ENCODE results near the gene CDC42SE2.

CDC42SE2 gene

GRCh38 chr5:131263648-131264450 lies at the start of gene CDC42SE2:
TSS of gene CDC42SE2 (plus strand) at chr5:131264053. CDS start at chr5:131359494, 95,441 bp downstream.
- Histone ChIP-seq H3K27me3 (ENCODE audit: control insufficient read depth, insufficient read depth, low read length) (no peaks in the 10 kb centered on the region), H3K27ac (ENCODE audit: low read depth, low read length) (peak within 1 kb of the TSS; percentile 92), H3K4me3 (ENCODE audit: low read depth, low read length) (peak within 1 kb of the TSS; percentile 98), H3K36me3 (ENCODE audit: control insufficient read depth, insufficient read depth, low read length) (no peaks in the 10 kb centered on the region), H3K4me1 (ENCODE audit: control insufficient read depth, insufficient read depth, low read length) (0 out of 2 replicates have a peak, but pooled peaks cover 1% of the 10 kb centered on the region), H3K9ac (ENCODE audit: low read length) (peak within 1 kb of the TSS; percentile 96), H3K9me3 (ENCODE audit: control insufficient read depth, insufficient read depth, low read depth, low read length) (no peaks in the 10 kb centered on the region)

GRCh38 chr5:131214609-131215227 lies 49.1 kb upstream of the CDC42SE2 start:
- H3K4me3 ChIP-seq (ENCODE audit: low read depth, low read length), result no peak overlapping the region
- no peaks in the 10 kb centered on the region for H3K36me3 ChIP-seq (ENCODE audit: control insufficient read depth, insufficient read depth, low read length)
- H3K4me1 ChIP-seq (ENCODE audit: control insufficient read depth, insufficient read depth, low read length), result peaks cover 3% of the 10 kb centered on the region
- no peak overlapping the region for H3K27ac ChIP-seq (ENCODE audit: low read depth, low read length)
- H3K9ac ChIP-seq (ENCODE audit: low read length), result no peak overlapping the region
- no peaks in the 10 kb centered on the region for H3K27me3 ChIP-seq (ENCODE audit: control insufficient read depth, insufficient read depth, low read length)
- H3K9me3 ChIP-seq (ENCODE audit: control insufficient read depth, insufficient read depth, low read depth, low read length), result no peaks in the 10 kb centered on the region

- no peak overlapping the region for H3K9ac ChIP-seq (ENCODE audit: low read length)
- H3K27ac ChIP-seq (ENCODE audit: low read depth, low read length), result no peak overlapping the region
- H3K27me3 ChIP-seq (ENCODE audit: control insufficient read depth, insufficient read depth, low read length), result no peaks in the 10 kb centered on the region
- no peaks in the 10 kb centered on the region for H3K4me1 ChIP-seq (ENCODE audit: control insufficient read depth, insufficient read depth, low read length)
- no peaks in the 10 kb centered on the region for H3K9me3 ChIP-seq (ENCODE audit: control insufficient read depth, insufficient read depth, low read depth, low read length)
- H3K36me3 ChIP-seq (ENCODE audit: control insufficient read depth, insufficient read depth, low read length), result no peaks in the 10 kb centered on the region
- no peak overlapping the region for H3K4me3 ChIP-seq (ENCODE audit: low read depth, low read length)
These were observed 46.1 kb upstream of the CDC42SE2 start for GRCh38 chr5:131217791-131218190.

GRCh38 chr5:131218392-131218791 lies 45.5 kb upstream of the CDC42SE2 start:
- H3K4me1 ChIP-seq (ENCODE audit: control insufficient read depth, insufficient read depth, low read length), result no peaks in the 10 kb centered on the region
- H3K27me3 ChIP-seq (ENCODE audit: control insufficient read depth, insufficient read depth, low read length), result no peaks in the 10 kb centered on the region
- H3K9ac ChIP-seq (ENCODE audit: low read length), result no peak overlapping the region
- no peak overlapping the region for H3K4me3 ChIP-seq (ENCODE audit: low read depth, low read length)
- no peaks in the 10 kb centered on the region for H3K36me3 ChIP-seq (ENCODE audit: control insufficient read depth, insufficient read depth, low read length)
- H3K27ac ChIP-seq (ENCODE audit: low read depth, low read length), result no peak overlapping the region
- H3K9me3 ChIP-seq (ENCODE audit: control insufficient read depth, insufficient read depth, low read depth, low read length), result no peaks in the 10 kb centered on the region

GRCh38 chr5:131220566-131220965 lies 43.3 kb upstream of the CDC42SE2 start:
- H3K4me3 ChIP-seq (ENCODE audit: low read depth, low read length), result no peak overlapping the region
- no peak overlapping the region for H3K27ac ChIP-seq (ENCODE audit: low read depth, low read length)
- no peaks in the 10 kb centered on the region for H3K9me3 ChIP-seq (ENCODE audit: control insufficient read depth, insufficient read depth, low read depth, low read length)
- H3K27me3 ChIP-seq (ENCODE audit: control insufficient read depth, insufficient read depth, low read length), result no peaks in the 10 kb centered on the region
- no peaks in the 10 kb centered on the region for H3K4me1 ChIP-seq (ENCODE audit: control insufficient read depth, insufficient read depth, low read length)
- H3K36me3 ChIP-seq (ENCODE audit: control insufficient read depth, insufficient read depth, low read length), result no peaks in the 10 kb centered on the region
- no peak overlapping the region for H3K9ac ChIP-seq (ENCODE audit: low read length)

- H3K4me1 ChIP-seq (ENCODE audit: control insufficient read depth, insufficient read depth, low read length), result no peaks in the 10 kb centered on the region
- no peak overlapping the region for H3K4me3 ChIP-seq (ENCODE audit: low read depth, low read length)
- no peaks in the 10 kb centered on the region for H3K36me3 ChIP-seq (ENCODE audit: control insufficient read depth, insufficient read depth, low read length)
- no peaks in the 10 kb centered on the region for H3K27me3 ChIP-seq (ENCODE audit: control insufficient read depth, insufficient read depth, low read length)
- H3K9ac ChIP-seq (ENCODE audit: low read length), result no peak overlapping the region
- no peaks in the 10 kb centered on the region for H3K9me3 ChIP-seq (ENCODE audit: control insufficient read depth, insufficient read depth, low read depth, low read length)
- H3K27ac ChIP-seq (ENCODE audit: low read depth, low read length), result no peak overlapping the region
These were observed 42.7 kb upstream of the CDC42SE2 start for GRCh38 chr5:131221008-131221703.

- Histone ChIP-seq H3K9me3 (ENCODE audit: control insufficient read depth, insufficient read depth, low read depth, low read length) (no peaks in the 10 kb centered on the region), H3K27me3 (ENCODE audit: control insufficient read depth, insufficient read depth, low read length) (no peaks in the 10 kb centered on the region), H3K36me3 (ENCODE audit: control insufficient read depth, insufficient read depth, low read length) (no peaks in the 10 kb centered on the region), H3K27ac (ENCODE audit: low read depth, low read length) (no peak overlapping the region), H3K9ac (ENCODE audit: low read length) (no peak overlapping the region), H3K4me3 (ENCODE audit: low read depth, low read length) (no peak overlapping the region), H3K4me1 (ENCODE audit: control insufficient read depth, insufficient read depth, low read length) (no peaks in the 10 kb centered on the region)
These were observed 42.0 kb upstream of the CDC42SE2 start for GRCh38 chr5:131221888-131222287.

- H3K27ac ChIP-seq (ENCODE audit: low read depth, low read length), result no peak overlapping the region
- no peaks in the 10 kb centered on the region for H3K9me3 ChIP-seq (ENCODE audit: control insufficient read depth, insufficient read depth, low read depth, low read length)
- H3K9ac ChIP-seq (ENCODE audit: low read length), result no peak overlapping the region
- no peaks in the 10 kb centered on the region for H3K27me3 ChIP-seq (ENCODE audit: control insufficient read depth, insufficient read depth, low read length)
- no peaks in the 10 kb centered on the region for H3K4me1 ChIP-seq (ENCODE audit: control insufficient read depth, insufficient read depth, low read length)
- H3K4me3 ChIP-seq (ENCODE audit: low read depth, low read length), result no peak overlapping the region
- no peaks in the 10 kb centered on the region for H3K36me3 ChIP-seq (ENCODE audit: control insufficient read depth, insufficient read depth, low read length)
These were observed 41.1 kb upstream of the CDC42SE2 start for GRCh38 chr5:131222731-131223130.

- H3K27ac ChIP-seq (ENCODE audit: low read depth, low read length), result no peak overlapping the region
- no peaks in the 10 kb centered on the region for H3K36me3 ChIP-seq (ENCODE audit: control insufficient read depth, insufficient read depth, low read length)
- no peak overlapping the region for H3K4me3 ChIP-seq (ENCODE audit: low read depth, low read length)
- no peaks in the 10 kb centered on the region for H3K27me3 ChIP-seq (ENCODE audit: control insufficient read depth, insufficient read depth, low read length)
- H3K9ac ChIP-seq (ENCODE audit: low read length), result no peak overlapping the region
- H3K4me1 ChIP-seq (ENCODE audit: control insufficient read depth, insufficient read depth, low read length), result no peaks in the 10 kb centered on the region
- H3K9me3 ChIP-seq (ENCODE audit: control insufficient read depth, insufficient read depth, low read depth, low read length), result no peaks in the 10 kb centered on the region
These were observed 40.0 kb upstream of the CDC42SE2 start for GRCh38 chr5:131223751-131224386.

- H3K4me1 ChIP-seq (ENCODE audit: control insufficient read depth, insufficient read depth, low read length), result no peaks in the 10 kb centered on the region
- no peaks in the 10 kb centered on the region for H3K9me3 ChIP-seq (ENCODE audit: control insufficient read depth, insufficient read depth, low read depth, low read length)
- no peak overlapping the region for H3K4me3 ChIP-seq (ENCODE audit: low read depth, low read length)
- H3K36me3 ChIP-seq (ENCODE audit: control insufficient read depth, insufficient read depth, low read length), result no peaks in the 10 kb centered on the region
- no peak overlapping the region for H3K27ac ChIP-seq (ENCODE audit: low read depth, low read length)
- H3K27me3 ChIP-seq (ENCODE audit: control insufficient read depth, insufficient read depth, low read length), result no peaks in the 10 kb centered on the region
- no peak overlapping the region for H3K9ac ChIP-seq (ENCODE audit: low read length)
These were observed 39.3 kb upstream of the CDC42SE2 start for GRCh38 chr5:131224387-131225201.
